ENCODE results near the gene RHAG. TPM values are rescaled to one million over a fixed set of nuclear protein-coding genes. Genes with fewer than 3 reads are reported as not detected.

Gene RHAG
- total RNA-seq, result not detected in 2 replicates

GRCh38 chr6:49636713-49637349, at the start of gene RHAG:
Gene RHAG (minus strand): TSS chr6:49636839. CDS start chr6:49636812, 27 bp downstream.

Other genes starting within 250 kb of the RHAG start
- gene MMUT, start 173.6 kb downstream of the RHAG start, total RNA-seq, result 11.3 and 11.5 TPM in 2 replicates
- gene CENPQ, start 173.5 kb downstream of the RHAG start, total RNA-seq, result 2.6 and 8.2 TPM in 2 replicates
- not detected in 2 replicates for gene GLYATL3, start 136.9 kb downstream of the RHAG start, total RNA-seq
- 7.5 and 7.6 TPM in 2 replicates for gene C6orf141, start 86.2 kb downstream of the RHAG start, total RNA-seq
- gene CRISP2, start 76.7 kb upstream of the RHAG start, total RNA-seq, result not detected in 2 replicates
- not detected in 2 replicates for gene CRISP3, start 107.5 kb upstream of the RHAG start, total RNA-seq
- gene PGK2, start 150.4 kb upstream of the RHAG start, total RNA-seq, result not detected in 2 replicates
- gene CRISP1, start 229.7 kb upstream of the RHAG start, total RNA-seq, result not detected in 2 replicates